Activated CD4-positive, alpha-beta T cell treated with anti-CD3 and anti-CD28 coated beads for 36 hours (primary cell): ENCODE data around the gene FHAD1. TPM values are rescaled to one million over a fixed set of nuclear protein-coding genes. Genes with fewer than 3 reads are reported as not detected.

Source experiments
- ATAC-seq: fragments of 200-7000 bp; cut with Tn5 transposase; one replicate; pipeline ENCODE4 v1.10.0; 2021; ENCODE audit warnings: mild to moderate bottlenecking, moderate library complexity
- CTCF ChIA-PET: fragments of 350-600 bp; sonication (Branson Sonifier 250); formaldehyde crosslinking; loops from one replicate; lab custom pipeline; 2021; ENCODE audit warnings: antibody characterized with exemption; lab: Charles Lee
- POLR2A ChIA-PET: fragments of 350-600 bp; sonication (Branson Sonifier 250); formaldehyde crosslinking; loops from one replicate; lab custom pipeline; 2021; ENCODE audit warnings: antibody characterized with exemption, inconsistent platforms; lab: Charles Lee
- DNase-seq: peaks from one replicate; pipeline ENCODE4 v3.0.0-alpha.2; 2020
- H3K27ac Mint-ChIP-seq: one replicate; pipeline ENCODE4 v1.8.0; 2021; ENCODE audit warnings: mixed read lengths
- H3K27me3 Mint-ChIP-seq: one replicate; pipeline ENCODE4 v1.8.0; 2021; ENCODE audit warnings: mixed read lengths
- H3K36me3 Mint-ChIP-seq: one replicate; pipeline ENCODE4 v1.8.0; 2021; ENCODE audit warnings: low read depth, mixed read lengths
- H3K4me1 Mint-ChIP-seq: one replicate; pipeline ENCODE4 v1.8.0; 2021; ENCODE audit warnings: mixed read lengths
- H3K4me3 Mint-ChIP-seq: one replicate; pipeline ENCODE4 v1.8.0; 2021; ENCODE audit warnings: mild to moderate bottlenecking, moderate library complexity, mixed read lengths
- H3K9me3 Mint-ChIP-seq: one replicate; pipeline ENCODE4 v1.8.0; 2021; ENCODE audit warnings: low read depth, mixed read lengths
- intact Hi-C, 2 experiments: fragments of 100-400 bp; cut with DNase I in 1 of 2; cut with micrococcal nuclease in 1 of 2; formaldehyde crosslinking; loops; one replicate each; pipeline versions ENCODE4 v1.14.2 to v1.15.1; 2022 to 2024; cut with DNase I, micrococcal nuclease
- total RNA-seq, 2 experiments: library from RNA; stranded (reverse); gene quantifications; one replicate each; pipeline ENCODE4 v1.2.3, GENCODE V29; 2021

The FHAD1 gene
- total RNA-seq, 2 experiments from 2014 or later = 0.21 to 0.53 TPM

- POLR2A ChIA-PET = no interaction called here
- ATAC-seq (no peak), DNase-seq (no peak)
- no peaks in the 10 kb centered on the region for H3K36me3 Mint-ChIP-seq
- no peak overlapping the region for H3K27ac Mint-ChIP-seq
- H3K9me3 Mint-ChIP-seq = peaks cover 2% of the 10 kb centered on the region
- H3K4me1 Mint-ChIP-seq = peaks cover 18% of the 10 kb centered on the region
- intact Hi-C loops = no loop called here
- peaks cover 36% of the 10 kb centered on the region for H3K27me3 Mint-ChIP-seq
- CTCF ChIA-PET = interaction anchor here (1.1 to 1.3 kb wide), 2 partner anchors 36 to 61 kb away, joined by 3 read pairs; no protein-coding TSS in a partner anchor
- H3K4me3 Mint-ChIP-seq = no peak overlapping the region
Measured at GRCh38 chr1:15262706-15263105, 15.7 kb downstream of the FHAD1 start.

GRCh38 chr1:15264769-15265168, 17.7 kb downstream of the FHAD1 start:
- Mint-ChIP-seq H3K27me3 (peaks cover 38% of the 10 kb centered on the region), H3K4me3 (no peak overlapping the region), H3K27ac (no peak overlapping the region), H3K36me3 (no peaks in the 10 kb centered on the region), H3K4me1 (peaks cover 18% of the 10 kb centered on the region), H3K9me3 (peaks cover 2% of the 10 kb centered on the region)
- no peak for DNase-seq
- intact Hi-C loops = no loop called here
- CTCF ChIA-PET = interaction anchor here (0.8 to 1.4 kb wide), 4 partner anchors 10 to 174 kb away, joined by 3 to 6 read pairs (median 4); no protein-coding TSS in a partner anchor
- no peak for ATAC-seq
- POLR2A ChIA-PET = no interaction called here

- intact Hi-C loops = no loop called here
- H3K36me3 Mint-ChIP-seq = no peaks in the 10 kb centered on the region
- CTCF ChIA-PET = interaction anchor here (1.2 to 7.5 kb wide), 3 partner anchors 10 to 142 kb away, joined by 3 to 82 read pairs (median 7); no protein-coding TSS in a partner anchor
Measured at GRCh38 chr1:15271196-15271595, 24.2 kb downstream of the FHAD1 start.

GRCh38 chr1:15272009-15272781, 25.2 kb downstream of the FHAD1 start:
- Mint-ChIP-seq H3K27me3 (peaks cover 32% of the 10 kb centered on the region), H3K9me3 (no peaks in the 10 kb centered on the region), H3K36me3 (no peaks in the 10 kb centered on the region), H3K27ac (no peak overlapping the region), H3K4me1 (peaks cover 5% of the 10 kb centered on the region), H3K4me3 (no peak overlapping the region)
- ChIA-PET CTCF (interaction anchor here (0.6 to 7.5 kb wide), 9 partner anchors 11 to 147 kb away, joined by 3 to 82 read pairs (median 3); no protein-coding TSS in a partner anchor), POLR2A (no interaction called here)
- ATAC-seq (peak; percentile 95), DNase-seq (peak; percentile 71)
- intact Hi-C loops = loop anchor here (1.0 to 2.0 kb wide), 5 partner anchors 23 to 144 kb away; partner anchors contain the start of gene TMEM51 (in 1 of the 2)

More at GRCh38 chr1:15271196-15271595, 24.2 kb downstream of the FHAD1 start:
- H3K27ac Mint-ChIP-seq = no peak overlapping the region
- H3K9me3 Mint-ChIP-seq = no peaks in the 10 kb centered on the region
- peaks cover 32% of the 10 kb centered on the region for H3K27me3 Mint-ChIP-seq
- peaks cover 5% of the 10 kb centered on the region for H3K4me1 Mint-ChIP-seq
- ATAC-seq (no peak), DNase-seq (no peak)
- H3K4me3 Mint-ChIP-seq = no peak overlapping the region
- POLR2A ChIA-PET = no interaction called here

- Mint-ChIP-seq H3K27me3 (peaks cover 32% of the 10 kb centered on the region), H3K27ac (no peak overlapping the region), H3K4me3 (no peak overlapping the region), H3K4me1 (peaks cover 5% of the 10 kb centered on the region), H3K36me3 (no peaks in the 10 kb centered on the region), H3K9me3 (no peaks in the 10 kb centered on the region)
- intact Hi-C loops = loop anchor here (1.0 to 2.0 kb wide), 5 partner anchors 23 to 144 kb away; partner anchors contain the start of gene TMEM51 (in 1 of the 2)
- CTCF ChIA-PET = interaction anchor here (1.5 to 7.5 kb wide), 4 partner anchors 11 to 147 kb away, joined by 4 to 82 read pairs (median 7); no protein-coding TSS in a partner anchor
- POLR2A ChIA-PET = no interaction called here
- peak; percentile 23 for ATAC-seq
- no peak for DNase-seq
Measured at GRCh38 chr1:15272782-15273127, 25.7 kb downstream of the FHAD1 start.

GRCh38 chr1:15273274-15273673, 26.3 kb downstream of the FHAD1 start:
- POLR2A ChIA-PET = no interaction called here
- intact Hi-C loops = loop anchor here in 1 of 2 experiments (2.0 kb wide), 1 partner anchor 120 kb away; the partner anchor contains the start of gene TMEM51
- H3K4me3 Mint-ChIP-seq = no peak overlapping the region
- CTCF ChIA-PET = interaction anchor here (0.6 to 7.5 kb wide), 6 partner anchors 12 to 165 kb away, joined by 3 to 82 read pairs (median 6); no protein-coding TSS in a partner anchor
- H3K36me3 Mint-ChIP-seq = no peaks in the 10 kb centered on the region
- ATAC-seq (no peak), DNase-seq (no peak)
- no peaks in the 10 kb centered on the region for H3K9me3 Mint-ChIP-seq
- H3K4me1 Mint-ChIP-seq = peaks cover 5% of the 10 kb centered on the region
- no peak overlapping the region for H3K27ac Mint-ChIP-seq
- peaks cover 32% of the 10 kb centered on the region for H3K27me3 Mint-ChIP-seq

- no peaks in the 10 kb centered on the region for H3K36me3 Mint-ChIP-seq
- ATAC-seq = no peak
- CTCF ChIA-PET = interaction anchor here (1.1 to 7.5 kb wide), 2 partner anchors 147 kb away, joined by 4 to 82 read pairs; no protein-coding TSS in a partner anchor
- H3K27me3 Mint-ChIP-seq = peaks cover 26% of the 10 kb centered on the region
- H3K27ac Mint-ChIP-seq = no peak overlapping the region
- no peak for DNase-seq
- no peaks in the 10 kb centered on the region for H3K9me3 Mint-ChIP-seq
- peaks cover 5% of the 10 kb centered on the region for H3K4me1 Mint-ChIP-seq
- POLR2A ChIA-PET = no interaction called here
- no peak overlapping the region for H3K4me3 Mint-ChIP-seq
- intact Hi-C loops = no loop called here
Measured at GRCh38 chr1:15275921-15276683, 29.1 kb downstream of the FHAD1 start.

GRCh38 chr1:15276691-15277446, 29.8 kb downstream of the FHAD1 start:
- intact Hi-C loops = no loop called here
- CTCF ChIA-PET = interaction anchor here (1.1 kb wide), 1 partner anchor 148 kb away, joined by 4 read pairs; no protein-coding TSS in a partner anchor
- Mint-ChIP-seq H3K4me1 (peaks cover 5% of the 10 kb centered on the region), H3K4me3 (no peak overlapping the region), H3K9me3 (no peaks in the 10 kb centered on the region), H3K27me3 (peaks cover 26% of the 10 kb centered on the region), H3K27ac (no peak overlapping the region), H3K36me3 (no peaks in the 10 kb centered on the region)
- no peak for DNase-seq
- POLR2A ChIA-PET = no interaction called here
- ATAC-seq = no peak

GRCh38 chr1:15277447-15277838, 30.4 kb downstream of the FHAD1 start:
- Mint-ChIP-seq H3K4me3 (no peak overlapping the region), H3K9me3 (no peaks in the 10 kb centered on the region), H3K27ac (no peak overlapping the region), H3K4me1 (peaks cover 3% of the 10 kb centered on the region), H3K36me3 (no peaks in the 10 kb centered on the region), H3K27me3 (peaks cover 20% of the 10 kb centered on the region)
- intact Hi-C loops = no loop called here
- ATAC-seq (no peak), DNase-seq (no peak)
- CTCF ChIA-PET = interaction anchor here (1.1 kb wide), 1 partner anchor 149 kb away, joined by 4 read pairs; no protein-coding TSS in a partner anchor
- POLR2A ChIA-PET = no interaction called here

- ChIA-PET POLR2A (no interaction called here), CTCF (no interaction called here)
- Mint-ChIP-seq H3K9me3 (no peaks in the 10 kb centered on the region), H3K36me3 (no peaks in the 10 kb centered on the region), H3K27me3 (peaks cover 15% of the 10 kb centered on the region), H3K27ac (no peak overlapping the region), H3K4me1 (no peaks in the 10 kb centered on the region), H3K4me3 (no peak overlapping the region)
- DNase-seq (no peak), ATAC-seq (no peak)
- intact Hi-C loops = no loop called here
Measured at GRCh38 chr1:15277933-15278332, 30.9 kb downstream of the FHAD1 start.
